ENCODE data around the gene PRAMEF8.
"Not testable (repeated sequence)": the region's sequence is repeated elsewhere in the genome, so short reads cannot be mapped to it uniquely, and the experiment has no call there.

The PRAMEF8 gene

GRCh38 chr1:13285037-13285436, at the start of gene PRAMEF8:
Gene PRAMEF8, minus strand, starts transcription at chr1:13285137. Its CDS starts 1,046 bp downstream, at chr1:13284091.
- DNase-seq (ENCODE audit: low spot score); in situ Hi-C loops (cut with MboI; ENCODE audit: low pct_unique_long_range_greater_than_20kb, low sequenced_read_pairs, unreplicated experiment): not testable (repeated sequence)

GRCh38 chr1:13315281-13315680, 30.3 kb upstream of the PRAMEF8 start, which contains the start of gene PRAMEF15:
Gene PRAMEF15, plus strand, starts transcription at chr1:13315581. Its CDS starts 2,827 bp downstream, at chr1:13318408.
- in situ Hi-C loops (cut with MboI; ENCODE audit: low pct_unique_long_range_greater_than_20kb, low sequenced_read_pairs, unreplicated experiment); DNase-seq (ENCODE audit: low spot score): not testable (repeated sequence)

GRCh38 chr1:13303239-13303638, 18.3 kb upstream of the PRAMEF8 start, which contains the start of gene PRAMEF33:
Gene PRAMEF33, plus strand, starts transcription at chr1:13303539. Its CDS starts 2,416 bp downstream, at chr1:13305955.
- DNase-seq (ENCODE audit: low spot score); in situ Hi-C loops (cut with MboI; ENCODE audit: low pct_unique_long_range_greater_than_20kb, low sequenced_read_pairs, unreplicated experiment): not testable (repeated sequence)

DNA sequence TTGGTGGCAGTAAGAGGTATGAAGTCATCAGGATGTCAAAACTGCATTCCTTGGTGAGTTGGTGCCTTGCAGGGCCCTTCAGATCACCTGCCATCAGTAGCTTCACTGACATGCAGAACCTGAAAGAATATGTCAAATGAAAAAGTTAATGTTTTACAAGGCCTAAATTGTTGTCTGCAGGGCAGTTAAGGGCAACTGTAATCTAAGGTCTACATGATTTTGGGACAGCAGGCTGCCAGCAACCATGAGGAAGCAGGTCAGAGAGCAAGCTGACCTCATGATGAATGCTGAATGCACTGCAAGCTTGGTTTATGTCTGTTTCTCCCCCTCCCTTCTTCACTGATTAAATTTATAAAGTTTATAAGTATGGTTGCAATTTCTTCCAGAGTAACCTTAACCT, 17.3 kb upstream of the PRAMEF8 start:
- in situ Hi-C loops (cut with MboI; ENCODE audit: low pct_unique_long_range_greater_than_20kb, low sequenced_read_pairs, unreplicated experiment); DNase-seq (ENCODE audit: low spot score): not testable (repeated sequence)

DNA sequence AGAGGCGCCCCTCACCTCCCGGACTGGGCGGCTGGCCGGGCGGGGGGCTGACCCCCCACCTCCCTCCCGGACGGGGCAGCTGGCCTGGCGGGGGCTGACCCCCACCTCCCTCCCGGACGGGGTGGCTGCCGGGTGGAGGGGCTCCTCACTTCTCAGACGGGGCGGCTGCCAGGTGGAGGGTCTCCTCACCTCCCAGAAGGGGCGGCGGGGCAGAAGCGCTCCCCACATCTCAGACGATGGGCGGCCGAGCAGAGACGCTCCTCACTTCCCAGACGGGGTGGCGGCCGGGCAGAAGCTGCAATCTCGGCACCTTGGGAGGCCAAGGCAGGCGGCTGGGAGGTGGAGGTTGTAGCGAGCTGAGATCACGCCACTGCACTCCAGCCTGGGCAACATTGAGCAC, 13.8 kb upstream of the PRAMEF8 start:
- DNase-seq (ENCODE audit: low spot score); in situ Hi-C loops (cut with MboI; ENCODE audit: low pct_unique_long_range_greater_than_20kb, low sequenced_read_pairs, unreplicated experiment): not testable (repeated sequence)

GRCh38 chr1:13297216-13297931, 12.4 kb upstream of the PRAMEF8 start:
- in situ Hi-C loops (cut with MboI; ENCODE audit: low pct_unique_long_range_greater_than_20kb, low sequenced_read_pairs, unreplicated experiment); DNase-seq (ENCODE audit: low spot score): not testable (repeated sequence)

- in situ Hi-C loops (cut with MboI; ENCODE audit: low pct_unique_long_range_greater_than_20kb, low sequenced_read_pairs, unreplicated experiment), result not testable (repeated sequence)
Measured at GRCh38 chr1:13289030-13289429, 4.1 kb upstream of the PRAMEF8 start.

DNA sequence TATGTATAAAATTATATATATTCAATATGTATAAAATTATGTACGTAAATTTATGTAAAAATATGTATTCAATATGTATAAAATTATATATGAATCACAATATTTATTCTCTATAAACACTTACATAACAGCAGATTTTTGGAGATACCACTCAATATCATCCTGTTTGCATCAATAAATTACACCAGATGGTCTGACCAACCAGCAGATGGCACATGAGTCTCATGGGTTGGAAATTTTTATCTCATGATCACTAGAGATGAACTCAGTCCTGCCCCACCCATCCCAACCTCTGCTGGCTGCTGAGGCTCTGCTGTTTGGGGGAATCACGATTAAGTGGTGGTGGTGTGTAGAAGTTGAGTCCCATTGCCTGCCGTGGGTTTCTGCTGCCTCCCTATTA, 5.3 kb downstream of the PRAMEF8 start:
- in situ Hi-C loops (cut with MboI; ENCODE audit: low pct_unique_long_range_greater_than_20kb, low sequenced_read_pairs, unreplicated experiment); DNase-seq (ENCODE audit: low spot score): not testable (repeated sequence)

More at GRCh38 chr1:13289030-13289429, 4.1 kb upstream of the PRAMEF8 start:
- DNase-seq (ENCODE audit: low spot score), result not testable (repeated sequence)

DNA sequence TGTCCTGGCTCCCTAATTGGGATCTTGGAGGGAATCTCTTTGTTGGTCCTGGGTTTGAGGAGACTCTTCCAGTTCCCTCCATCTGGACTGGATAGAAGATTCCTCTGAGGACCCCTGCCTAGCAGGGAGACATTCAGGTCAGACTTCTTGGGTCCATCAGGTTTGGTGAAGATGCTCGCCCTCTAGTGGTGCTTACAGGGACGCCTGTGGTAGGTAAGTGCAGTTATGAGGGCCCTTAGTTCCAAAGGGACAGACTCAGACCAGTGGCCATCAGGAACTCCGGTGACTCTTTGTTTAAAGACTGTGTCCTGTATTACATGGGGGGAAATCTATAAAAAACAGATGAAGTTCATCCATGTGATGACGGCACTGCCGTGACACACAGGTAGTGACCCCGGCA, 7.9 kb downstream of the PRAMEF8 start:
- in situ Hi-C loops (cut with MboI; ENCODE audit: low pct_unique_long_range_greater_than_20kb, low sequenced_read_pairs, unreplicated experiment); DNase-seq (ENCODE audit: low spot score): not testable (repeated sequence)

DNA sequence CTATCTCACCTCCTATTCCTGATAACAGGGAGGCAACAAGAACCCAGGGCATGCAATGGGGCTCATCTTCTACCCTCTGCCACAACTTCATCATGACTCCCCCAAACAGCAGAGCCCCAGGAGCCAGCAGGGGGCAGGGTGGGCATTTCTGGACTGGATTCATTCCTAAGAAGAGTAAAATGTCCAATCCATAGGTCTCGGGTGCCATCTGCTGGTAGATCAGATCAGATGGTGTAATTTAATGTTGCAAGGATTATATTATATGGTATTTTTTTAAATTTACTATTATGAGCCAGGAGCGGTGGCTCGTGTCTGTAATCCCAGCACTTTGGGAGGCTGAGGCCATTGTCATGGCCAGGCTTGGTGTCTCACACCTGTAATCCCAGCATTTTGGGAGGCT, 19.8 kb downstream of the PRAMEF8 start:
- DNase-seq (ENCODE audit: low spot score); in situ Hi-C loops (cut with MboI; ENCODE audit: low pct_unique_long_range_greater_than_20kb, low sequenced_read_pairs, unreplicated experiment): not testable (repeated sequence)

More for the DNA sequence above, 7.9 kb downstream of the PRAMEF8 start:
- TF ChIP-seq, protein P1, sequence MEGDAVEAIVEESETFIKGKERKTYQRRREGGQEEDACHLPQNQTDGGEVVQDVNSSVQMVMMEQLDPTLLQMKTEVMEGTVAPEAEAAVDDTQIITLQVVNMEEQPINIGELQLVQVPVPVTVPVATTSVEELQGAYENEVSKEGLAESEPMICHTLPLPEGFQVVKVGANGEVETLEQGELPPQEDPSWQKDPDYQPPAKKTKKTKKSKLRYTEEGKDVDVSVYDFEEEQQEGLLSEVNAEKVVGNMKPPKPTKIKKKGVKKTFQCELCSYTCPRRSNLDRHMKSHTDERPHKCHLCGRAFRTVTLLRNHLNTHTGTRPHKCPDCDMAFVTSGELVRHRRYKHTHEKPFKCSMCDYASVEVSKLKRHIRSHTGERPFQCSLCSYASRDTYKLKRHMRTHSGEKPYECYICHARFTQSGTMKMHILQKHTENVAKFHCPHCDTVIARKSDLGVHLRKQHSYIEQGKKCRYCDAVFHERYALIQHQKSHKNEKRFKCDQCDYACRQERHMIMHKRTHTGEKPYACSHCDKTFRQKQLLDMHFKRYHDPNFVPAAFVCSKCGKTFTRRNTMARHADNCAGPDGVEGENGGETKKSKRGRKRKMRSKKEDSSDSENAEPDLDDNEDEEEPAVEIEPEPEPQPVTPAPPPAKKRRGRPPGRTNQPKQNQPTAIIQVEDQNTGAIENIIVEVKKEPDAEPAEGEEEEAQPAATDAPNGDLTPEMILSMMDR (IDR thresholded peaks at IDR 0.05; ENCODE audit: extremely low read depth, insufficient read depth, missing control alignments), result peak; percentile 16

- DNase-seq (ENCODE audit: low spot score); in situ Hi-C loops (cut with MboI; ENCODE audit: low pct_unique_long_range_greater_than_20kb, low sequenced_read_pairs, unreplicated experiment): not testable (repeated sequence)
Measured at GRCh38 chr1:13253898-13254297, 31.0 kb downstream of the PRAMEF8 start, which contains the start of gene PRAMEF5. Gene PRAMEF5, plus strand, starts transcription at chr1:13254198. Its CDS starts 5,071 bp downstream, at chr1:13259269.

DNA sequence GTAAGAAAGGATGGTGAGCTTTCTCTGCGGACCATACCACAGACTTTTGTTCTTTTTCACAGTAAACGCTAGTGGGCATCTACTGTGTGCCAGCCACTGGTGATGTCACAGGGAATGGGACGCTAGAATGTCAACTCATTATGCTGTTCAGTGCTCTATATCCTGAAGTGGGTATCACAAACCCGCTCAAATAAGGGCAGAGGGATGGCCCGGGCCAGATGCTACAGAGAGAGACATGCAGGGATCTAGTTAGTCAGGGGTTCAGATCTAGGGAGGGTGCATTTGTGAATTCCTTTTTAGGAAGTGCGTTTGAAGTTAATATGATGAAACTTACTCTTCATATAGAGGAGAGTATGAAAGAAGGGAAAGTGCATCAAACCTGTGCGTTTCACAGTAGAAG, 37.8 kb downstream of the PRAMEF8 start:
- not testable (repeated sequence) for DNase-seq (ENCODE audit: low spot score)
- in situ Hi-C loops (cut with MboI; ENCODE audit: low pct_unique_long_range_greater_than_20kb, low sequenced_read_pairs, unreplicated experiment), result loop anchor here (25.0 kb wide), 2 partner anchors 685 to 935 kb away; no protein-coding TSS in a partner anchor

GRCh38 chr1:13246554-13246871, 38.4 kb downstream of the PRAMEF8 start:
- in situ Hi-C loops (cut with MboI; ENCODE audit: low pct_unique_long_range_greater_than_20kb, low sequenced_read_pairs, unreplicated experiment), result loop anchor here (25.0 kb wide), 2 partner anchors 684 to 934 kb away; no protein-coding TSS in a partner anchor

DNA sequence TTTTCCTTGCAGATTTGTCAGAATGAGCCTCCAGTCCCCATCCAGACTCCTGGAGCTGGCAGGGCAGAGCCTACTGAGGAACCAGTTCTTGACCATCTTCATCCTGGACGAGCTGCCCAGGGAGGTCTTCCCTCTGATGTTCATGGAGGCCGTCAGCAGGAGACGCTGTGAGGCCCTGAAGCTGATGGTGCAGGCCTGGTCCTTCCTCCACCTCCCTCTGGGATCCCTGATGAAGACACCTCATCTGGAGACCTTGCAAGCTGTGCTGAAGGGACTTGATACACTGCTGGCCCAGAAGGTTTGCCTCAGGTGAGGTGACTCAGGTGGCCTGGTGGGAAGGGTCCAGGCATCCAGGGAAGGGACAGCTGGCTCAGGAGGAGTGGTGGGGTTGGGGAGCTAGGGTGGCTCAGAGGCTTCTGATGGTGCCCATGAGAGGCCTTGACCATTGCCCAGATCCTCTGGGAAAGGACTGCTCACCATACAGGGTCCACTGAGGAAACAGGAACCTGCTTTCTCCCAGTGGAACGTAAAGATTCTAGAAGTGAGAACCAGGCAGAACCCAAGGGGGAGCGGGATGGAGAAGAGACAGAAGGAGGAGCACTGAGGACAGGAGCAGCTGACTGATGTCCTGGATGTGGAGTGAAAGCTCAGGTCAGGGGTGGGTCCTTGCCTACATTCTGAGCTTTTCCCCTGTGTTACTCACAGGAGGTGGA, 38.9 kb downstream of the PRAMEF8 start:
- not testable (repeated sequence) for DNase-seq (ENCODE audit: low spot score)
- in situ Hi-C loops (cut with MboI; ENCODE audit: low pct_unique_long_range_greater_than_20kb, low sequenced_read_pairs, unreplicated experiment), result loop anchor here (25.0 kb wide), 2 partner anchors 684 to 934 kb away; no protein-coding TSS in a partner anchor

More at GRCh38 chr1:13246554-13246871, 38.4 kb downstream of the PRAMEF8 start:
- not testable (repeated sequence) for DNase-seq (ENCODE audit: low spot score)

- not testable (repeated sequence) for DNase-seq (ENCODE audit: low spot score)
- in situ Hi-C loops (cut with MboI; ENCODE audit: low pct_unique_long_range_greater_than_20kb, low sequenced_read_pairs, unreplicated experiment), result loop anchor here (25.0 kb wide), 2 partner anchors 681 to 931 kb away; no protein-coding TSS in a partner anchor
Measured at GRCh38 chr1:13243536-13244263, 41.2 kb downstream of the PRAMEF8 start.

- in situ Hi-C loops (cut with MboI; ENCODE audit: low pct_unique_long_range_greater_than_20kb, low sequenced_read_pairs, unreplicated experiment), result loop anchor here (25.0 kb wide), 2 partner anchors 677 to 927 kb away; no protein-coding TSS in a partner anchor
Measured at GRCh38 chr1:13239633-13240032, 45.3 kb downstream of the PRAMEF8 start.

More at GRCh38 chr1:13239633-13240032, 45.3 kb downstream of the PRAMEF8 start:
- not testable (repeated sequence) for DNase-seq (ENCODE audit: low spot score)

All from GM13977 (cell line).